ENCODE results near the gene SH3PXD2A. TPM values are rescaled to one million over a fixed set of nuclear protein-coding genes. Genes with fewer than 3 reads are reported as not detected.

SH3PXD2A gene
- total RNA-seq, 4 donors from 2014 or later: 128 to 154 (median 136) TPM

DNA sequence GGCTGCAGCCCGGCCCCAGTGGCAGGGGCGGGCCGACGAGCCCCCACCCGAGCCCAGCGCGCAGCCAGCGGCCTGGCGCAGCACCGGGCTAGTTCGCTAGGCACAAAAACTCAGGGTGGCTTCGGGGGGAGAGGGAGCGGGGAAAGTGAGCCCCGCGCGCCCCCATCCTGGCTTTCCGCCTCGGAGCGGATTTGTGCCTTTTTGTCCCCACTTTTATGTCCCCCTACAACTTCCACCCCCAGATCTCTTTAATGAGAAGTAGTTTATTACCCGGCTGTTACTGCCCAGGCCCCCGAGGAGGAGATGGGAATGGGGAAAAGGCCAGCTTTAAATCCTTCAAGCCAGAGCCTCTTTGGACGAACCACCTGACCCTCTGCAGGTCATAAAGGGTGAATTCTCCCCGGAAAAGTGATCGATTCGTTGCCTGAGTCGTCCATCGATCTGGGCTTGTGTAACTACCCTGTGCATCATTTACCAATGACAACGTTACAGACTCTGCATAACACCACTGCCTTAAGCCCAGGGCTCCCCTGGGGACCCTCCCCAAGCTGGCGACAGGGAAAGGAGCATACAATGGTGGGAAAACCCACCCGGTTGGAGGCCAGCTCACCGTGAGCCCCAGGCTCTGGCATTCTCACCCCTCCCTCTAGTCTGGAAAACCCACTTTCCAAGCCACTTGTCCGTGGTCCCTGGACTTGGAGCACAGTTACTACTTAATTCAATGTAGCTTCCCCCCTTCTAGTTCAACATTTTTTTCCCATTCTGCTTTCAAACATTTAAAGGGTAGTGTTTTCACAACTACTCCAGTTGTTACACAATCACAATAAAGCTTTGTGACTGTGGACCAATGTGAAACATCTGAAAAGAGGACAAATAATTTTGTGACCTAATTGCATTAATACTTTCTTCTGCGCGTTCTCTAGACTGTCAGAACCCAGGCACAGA is 748 bp upstream of the SH3PXD2A start:
- Histone ChIP-seq H3K4me1 (peaks cover 0 to 77% (median 36%) of the 10 kb centered on the region in 4 donors), H3K4me3 (peak overlapping the region; percentile 46 to 76 (median 60)), H3K27ac (peak overlapping the region; percentile 78 to 97 (median 90)), H3K27me3 (no peaks in the 10 kb centered on the region), H3K36me3 (no peaks in the 10 kb centered on the region), H3K9me3 (no peaks in the 10 kb centered on the region)
- WGBS, 2 donors: 10% methylated on average over 28 to 33 of the region's 34 CpGs
- no peak for DNase-seq (ENCODE audit: low spot score in 2 of 2)
- peak in 1 of 2 donors; percentile 13 for TF ChIP-seq EP300 (IDR thresholded peaks at IDR 0.05)
- TF ChIP-seq, protein P1, sequence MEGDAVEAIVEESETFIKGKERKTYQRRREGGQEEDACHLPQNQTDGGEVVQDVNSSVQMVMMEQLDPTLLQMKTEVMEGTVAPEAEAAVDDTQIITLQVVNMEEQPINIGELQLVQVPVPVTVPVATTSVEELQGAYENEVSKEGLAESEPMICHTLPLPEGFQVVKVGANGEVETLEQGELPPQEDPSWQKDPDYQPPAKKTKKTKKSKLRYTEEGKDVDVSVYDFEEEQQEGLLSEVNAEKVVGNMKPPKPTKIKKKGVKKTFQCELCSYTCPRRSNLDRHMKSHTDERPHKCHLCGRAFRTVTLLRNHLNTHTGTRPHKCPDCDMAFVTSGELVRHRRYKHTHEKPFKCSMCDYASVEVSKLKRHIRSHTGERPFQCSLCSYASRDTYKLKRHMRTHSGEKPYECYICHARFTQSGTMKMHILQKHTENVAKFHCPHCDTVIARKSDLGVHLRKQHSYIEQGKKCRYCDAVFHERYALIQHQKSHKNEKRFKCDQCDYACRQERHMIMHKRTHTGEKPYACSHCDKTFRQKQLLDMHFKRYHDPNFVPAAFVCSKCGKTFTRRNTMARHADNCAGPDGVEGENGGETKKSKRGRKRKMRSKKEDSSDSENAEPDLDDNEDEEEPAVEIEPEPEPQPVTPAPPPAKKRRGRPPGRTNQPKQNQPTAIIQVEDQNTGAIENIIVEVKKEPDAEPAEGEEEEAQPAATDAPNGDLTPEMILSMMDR (IDR thresholded peaks at IDR 0.05): no peak

GRCh38 chr10:103854686-103855391 is 537 bp downstream of the SH3PXD2A start:
- 2% methylated on average over 17 to 28 of the region's 53 CpGs for whole genome bisulfite sequencing, 2 donors
- peaks cover 0 to 82% (median 47%) of the 10 kb centered on the region in 4 donors for H3K4me1 ChIP-seq
- H3K27ac ChIP-seq: peak overlapping the region; percentile 40 to 97 (median 90)

DNA sequence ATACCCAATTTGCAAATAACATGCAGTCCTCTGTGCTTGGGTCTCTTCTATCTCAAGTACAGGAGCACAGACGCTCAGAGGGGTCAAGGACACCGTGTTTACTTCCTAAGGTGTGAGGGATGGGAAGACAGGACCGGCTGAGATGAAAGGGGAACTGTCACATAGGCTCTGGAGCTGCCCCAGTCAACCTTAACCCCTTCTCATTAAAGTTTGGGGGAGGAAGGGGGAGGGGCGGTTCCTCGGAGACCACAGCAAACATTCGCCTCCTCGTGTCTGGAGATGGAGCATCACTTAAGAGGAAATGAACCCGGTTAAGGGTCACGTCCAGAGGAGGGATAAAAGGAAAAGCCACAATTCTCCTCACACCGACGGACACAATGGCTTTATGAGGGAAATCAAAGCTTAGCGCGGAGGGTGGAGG is 1.1 kb downstream of the SH3PXD2A start:
- H3K36me3 ChIP-seq: no peaks in the 10 kb centered on the region
- no peaks in the 10 kb centered on the region for H3K27me3 ChIP-seq
- H3K4me3 ChIP-seq: peak overlapping the region; percentile 57 to 78 (median 69)
- no peaks in the 10 kb centered on the region for H3K9me3 ChIP-seq
- TF ChIP-seq, protein P1 (IDR thresholded peaks at IDR 0.05): no peak
- TF ChIP-seq EP300 (IDR thresholded peaks at IDR 0.05) (no peak), POLR2A (IDR thresholded peaks at IDR 0.05) (no peak)
- WGBS, 2 donors: 7% methylated on average over 13 of the region's 13 CpGs
- peak overlapping the region; percentile 40 to 97 (median 90) for H3K27ac ChIP-seq
- peaks cover 0 to 82% (median 49%) of the 10 kb centered on the region in 4 donors for H3K4me1 ChIP-seq
- no peak for DNase-seq (ENCODE audit: low spot score in 2 of 2)

More at GRCh38 chr10:103854686-103855391, 537 bp downstream of the SH3PXD2A start:
- no peak for DNase-seq (ENCODE audit: low spot score in 2 of 2)
- Histone ChIP-seq H3K27me3 (no peaks in the 10 kb centered on the region), H3K36me3 (no peaks in the 10 kb centered on the region), H3K4me3 (peak overlapping the region; percentile 57 to 78 (median 69)), H3K9me3 (no peaks in the 10 kb centered on the region)
- TF ChIP-seq, protein P1 (IDR thresholded peaks at IDR 0.05): no peak
- TF ChIP-seq POLR2A (IDR thresholded peaks at IDR 0.05) (no peak), EP300 (IDR thresholded peaks at IDR 0.05) (peak in 1 of 2 donors; percentile 8)

- Histone ChIP-seq H3K27me3 (no peaks in the 10 kb centered on the region), H3K9me3 (no peaks in the 10 kb centered on the region), H3K4me1 (peaks cover 0 to 79% (median 47%) of the 10 kb centered on the region in 4 donors), H3K27ac (peak overlapping the region; percentile 40 to 97 (median 90)), H3K36me3 (no peaks in the 10 kb centered on the region), H3K4me3 (peak overlapping the region; percentile 57 to 78 (median 69))
- TF ChIP-seq EP300 (IDR thresholded peaks at IDR 0.05): no peak
- TF ChIP-seq, protein P1 (IDR thresholded peaks at IDR 0.05): no peak
- TF ChIP-seq POLR2A (IDR thresholded peaks at IDR 0.05): no peak
- 42 to 43% methylated on average over 9 of the region's 9 CpGs for WGBS, 2 donors
- DNase-seq (ENCODE audit: low spot score in 2 of 2): no peak
These were observed 1.7 kb downstream of the SH3PXD2A start for GRCh38 chr10:103853428-103854264.
